ENCODE results near the gene C16orf54.
A peak's percentile ranks its signal among the peaks of the same experiment; 100 is the strongest.
"Not testable (repeated sequence)": the region's sequence is repeated elsewhere in the genome, so short reads cannot be mapped to it uniquely, and the experiment has no call there.

Gene C16orf54

DNA sequence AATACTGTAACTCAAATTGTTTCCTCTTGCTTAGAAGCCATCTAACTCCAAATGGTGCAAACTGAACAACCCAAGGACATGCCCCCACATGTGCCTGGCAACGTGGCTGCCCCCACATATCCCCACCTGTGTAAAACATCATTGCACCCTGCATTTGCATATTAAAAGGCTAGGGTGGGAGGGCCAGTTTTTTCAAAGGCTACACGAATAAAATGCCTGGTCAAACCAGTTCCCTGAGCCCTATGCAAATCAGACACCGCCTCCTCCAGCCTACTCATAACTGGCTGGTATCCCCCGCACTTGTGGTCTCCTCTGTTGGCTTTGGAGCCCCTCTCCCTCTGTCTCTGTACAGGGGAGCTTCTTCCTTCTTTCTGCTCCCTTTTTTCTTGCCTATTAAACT is 26.7 kb downstream of the C16orf54 start:
- Mint-ChIP-seq H3K4me3 (no peak overlapping the region), H3K4me1 (ENCODE audit: low read depth) (peaks cover 6% of the 10 kb centered on the region), H3K27me3 (ENCODE audit: low read depth) (peaks cover 9% of the 10 kb centered on the region), H3K36me3 (ENCODE audit: low read depth) (no peaks in the 10 kb centered on the region), H3K9me3 (no peaks in the 10 kb centered on the region), H3K27ac (no peak overlapping the region)
- no peak for DNase-seq (ENCODE audit: low spot score)

DNA sequence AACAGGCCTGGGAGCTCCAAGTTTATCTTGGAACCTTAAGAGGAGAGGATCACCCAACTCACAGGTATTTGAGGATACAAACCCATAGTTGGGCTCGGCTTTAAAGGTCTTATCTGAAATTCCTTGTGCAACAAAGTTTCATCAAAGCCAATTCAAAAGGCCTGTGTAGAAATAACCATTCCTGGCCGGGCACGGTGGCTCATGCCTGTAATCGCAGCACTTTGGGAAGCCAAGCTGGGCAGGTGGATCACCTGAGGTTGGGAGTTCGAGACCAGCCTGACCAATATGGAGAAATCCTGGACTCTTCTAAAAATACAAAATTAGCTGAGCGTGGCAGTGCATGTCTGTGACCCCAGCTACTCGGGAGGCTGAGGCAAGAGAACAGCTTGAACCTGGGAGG is 28.7 kb downstream of the C16orf54 start:
- Mint-ChIP-seq H3K4me1 (ENCODE audit: low read depth) (peaks cover 6% of the 10 kb centered on the region), H3K36me3 (ENCODE audit: low read depth) (no peaks in the 10 kb centered on the region), H3K4me3 (no peak overlapping the region), H3K9me3 (no peaks in the 10 kb centered on the region), H3K27me3 (ENCODE audit: low read depth) (peaks cover 12% of the 10 kb centered on the region), H3K27ac (no peak overlapping the region)
- no peak for DNase-seq (ENCODE audit: low spot score)

- peaks cover 7% of the 10 kb centered on the region for H3K4me1 Mint-ChIP-seq (ENCODE audit: low read depth)
- DNase-seq (ENCODE audit: low spot score): no peak
- no peak overlapping the region for H3K4me3 Mint-ChIP-seq
- no peaks in the 10 kb centered on the region for H3K9me3 Mint-ChIP-seq
- no peak overlapping the region for H3K27ac Mint-ChIP-seq
- H3K27me3 Mint-ChIP-seq (ENCODE audit: low read depth): peaks cover 12% of the 10 kb centered on the region
- no peaks in the 10 kb centered on the region for H3K36me3 Mint-ChIP-seq (ENCODE audit: low read depth)
Observed at GRCh38 chr16:29714972-29715371, 30.8 kb downstream of the C16orf54 start.

DNA sequence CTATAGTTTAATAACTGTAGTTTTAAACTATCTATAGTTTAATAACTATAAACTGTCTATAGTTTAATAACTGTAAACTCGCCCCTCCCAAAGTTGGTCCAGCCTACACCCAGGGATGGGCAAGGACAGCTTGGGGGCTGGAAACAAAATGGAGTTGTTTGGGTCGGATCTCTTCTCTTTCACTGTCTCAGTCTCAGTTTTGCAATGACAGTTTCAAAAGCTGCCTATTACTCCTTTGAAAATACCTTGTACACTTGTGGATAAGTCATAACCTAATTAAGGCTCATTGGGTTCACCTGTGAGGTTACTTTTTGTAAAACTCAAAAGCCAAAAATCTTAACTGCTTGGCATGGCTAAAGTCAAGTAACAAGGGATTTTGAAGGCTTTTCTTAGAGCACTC is 31.4 kb downstream of the C16orf54 start:
- H3K4me1 Mint-ChIP-seq (ENCODE audit: low read depth): peaks cover 11% of the 10 kb centered on the region
- H3K27ac Mint-ChIP-seq: no peak overlapping the region
- peaks cover 12% of the 10 kb centered on the region for H3K27me3 Mint-ChIP-seq (ENCODE audit: low read depth)
- H3K4me3 Mint-ChIP-seq: no peak overlapping the region
- no peaks in the 10 kb centered on the region for H3K36me3 Mint-ChIP-seq (ENCODE audit: low read depth)
- no peaks in the 10 kb centered on the region for H3K9me3 Mint-ChIP-seq
- no peak for DNase-seq (ENCODE audit: low spot score)

DNA sequence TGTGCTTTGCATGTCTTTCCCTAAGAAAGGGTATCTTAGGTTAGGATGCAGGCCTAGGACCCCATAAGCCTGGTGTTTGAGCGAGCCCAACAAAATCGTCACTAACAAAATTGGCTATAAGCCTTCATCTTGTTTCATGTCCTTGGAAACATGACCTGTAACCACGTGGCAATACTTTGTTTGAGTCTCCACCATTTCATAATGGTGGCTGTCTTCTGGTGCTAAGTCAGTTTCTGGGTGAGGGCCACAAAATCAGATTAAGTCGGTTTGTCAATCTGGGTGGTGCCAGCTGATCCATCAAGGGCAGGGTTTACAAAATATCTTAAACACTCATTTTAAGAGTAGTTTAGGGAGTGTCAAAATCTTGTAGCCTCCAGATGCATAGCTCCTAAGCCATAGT is 33.0 kb downstream of the C16orf54 start:
- peaks cover 11% of the 10 kb centered on the region for H3K27me3 Mint-ChIP-seq (ENCODE audit: low read depth)
- DNase-seq (ENCODE audit: low spot score): no peak
- H3K36me3 Mint-ChIP-seq (ENCODE audit: low read depth): no peaks in the 10 kb centered on the region
- H3K4me1 Mint-ChIP-seq (ENCODE audit: low read depth): peaks cover 11% of the 10 kb centered on the region
- H3K27ac Mint-ChIP-seq: no peak overlapping the region
- H3K9me3 Mint-ChIP-seq: no peaks in the 10 kb centered on the region
- H3K4me3 Mint-ChIP-seq: no peak overlapping the region

DNA sequence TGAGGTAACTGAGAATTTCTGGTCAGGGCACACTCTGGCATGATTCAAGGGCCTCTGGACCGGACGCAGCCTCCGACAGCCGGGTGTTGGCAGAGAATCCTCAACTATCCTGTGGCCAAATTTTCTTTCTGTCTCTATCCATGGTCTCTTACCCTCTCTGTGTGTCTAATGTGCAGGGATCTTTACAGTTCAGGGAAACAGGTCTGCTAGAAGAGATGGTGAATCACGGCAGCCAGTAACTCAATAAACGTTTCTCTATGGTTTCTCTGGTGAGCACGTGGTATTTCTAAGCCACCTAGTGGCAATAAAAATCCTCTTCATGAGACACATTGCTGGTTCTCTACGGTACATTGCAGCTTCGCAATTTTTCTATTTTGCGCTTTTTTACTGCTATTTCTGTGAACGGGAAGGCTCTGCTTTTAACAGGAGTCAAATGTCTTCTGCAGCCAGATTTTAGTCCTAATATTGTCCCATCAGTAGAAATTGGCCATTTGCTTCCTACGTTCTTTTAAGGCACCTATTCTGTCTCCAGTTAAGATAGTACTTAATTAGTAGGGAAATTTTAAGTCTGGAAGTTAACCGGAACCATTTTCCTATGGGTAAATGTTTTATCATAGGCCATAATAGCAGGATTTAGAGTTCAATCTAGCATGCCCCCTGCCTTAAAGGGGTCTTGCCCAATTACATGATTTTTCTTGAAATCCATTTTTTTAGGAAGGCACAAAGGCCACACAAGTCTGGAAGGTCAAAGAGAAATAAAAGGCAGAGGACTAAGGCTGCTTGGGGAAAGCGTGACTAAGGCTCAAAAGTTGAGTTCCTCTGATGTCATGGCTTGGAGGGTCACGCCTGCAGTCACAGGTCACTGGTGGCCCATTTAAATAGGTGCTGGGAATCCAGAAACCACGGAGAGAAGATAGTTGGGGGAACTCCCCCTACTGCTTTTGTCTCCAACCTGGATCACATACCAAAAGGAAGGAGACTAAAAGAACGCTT is 35.3 kb downstream of the C16orf54 start:
- Mint-ChIP-seq H3K27me3 (ENCODE audit: low read depth) (peaks cover 9% of the 10 kb centered on the region), H3K4me3 (no peak overlapping the region), H3K27ac (no peak overlapping the region), H3K4me1 (ENCODE audit: low read depth) (peaks cover 11% of the 10 kb centered on the region), H3K9me3 (no peaks in the 10 kb centered on the region), H3K36me3 (ENCODE audit: low read depth) (no peaks in the 10 kb centered on the region)
- peak; percentile 42 for DNase-seq (ENCODE audit: low spot score)

DNA sequence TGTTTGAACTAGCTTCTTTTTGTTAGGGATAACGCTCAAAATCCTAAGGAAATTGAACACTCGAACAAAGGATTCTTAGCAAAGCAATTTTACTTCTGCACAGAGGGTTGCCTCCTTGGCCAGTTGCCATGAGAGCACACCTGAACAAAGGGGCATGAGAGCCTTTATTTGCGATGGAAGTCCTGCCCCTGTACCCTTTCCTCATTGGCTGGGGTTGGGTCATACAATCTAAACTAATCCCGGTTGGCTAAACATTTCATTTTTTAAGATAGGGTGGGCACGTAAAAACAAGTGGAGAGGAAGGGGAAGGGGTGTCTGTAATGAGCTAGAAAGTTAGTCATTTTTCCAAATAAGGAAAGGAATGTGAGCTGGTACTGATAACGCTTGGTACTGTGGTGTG is 36.1 kb downstream of the C16orf54 start:
- H3K27ac Mint-ChIP-seq; H3K9me3 Mint-ChIP-seq; DNase-seq (ENCODE audit: low spot score); H3K27me3 Mint-ChIP-seq (ENCODE audit: low read depth); H3K36me3 Mint-ChIP-seq (ENCODE audit: low read depth); H3K4me3 Mint-ChIP-seq: not testable (repeated sequence)
- peaks cover 11% of the 10 kb centered on the region for H3K4me1 Mint-ChIP-seq (ENCODE audit: low read depth)

GRCh38 chr16:29708917-29709600 is 36.7 kb downstream of the C16orf54 start:
- no peak overlapping the region for H3K4me3 Mint-ChIP-seq
- H3K4me1 Mint-ChIP-seq (ENCODE audit: low read depth): peaks cover 11% of the 10 kb centered on the region
- H3K9me3 Mint-ChIP-seq: no peaks in the 10 kb centered on the region
- no peak for DNase-seq (ENCODE audit: low spot score)
- no peaks in the 10 kb centered on the region for H3K36me3 Mint-ChIP-seq (ENCODE audit: low read depth)
- no peak overlapping the region for H3K27ac Mint-ChIP-seq
- peaks cover 3% of the 10 kb centered on the region for H3K27me3 Mint-ChIP-seq (ENCODE audit: low read depth)

DNA sequence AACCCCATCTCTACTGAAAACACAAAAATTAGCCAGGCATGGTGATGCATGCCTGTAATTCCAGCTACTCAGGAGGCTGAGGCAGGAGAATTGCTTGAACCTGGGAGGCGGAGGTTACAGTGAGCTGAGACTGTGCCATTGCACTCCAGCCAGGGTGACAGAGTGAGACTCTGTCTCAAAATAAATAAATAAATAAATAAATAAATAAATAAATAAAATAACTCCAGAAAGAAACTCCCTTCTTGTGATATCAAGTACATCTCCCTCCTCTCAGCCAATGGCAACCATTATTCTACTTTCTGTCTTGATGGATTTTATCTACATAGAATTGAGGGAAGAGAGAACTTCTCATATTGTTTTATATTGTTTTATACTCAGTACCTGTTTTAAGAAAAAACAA is 38.6 kb downstream of the C16orf54 start:
- H3K36me3 Mint-ChIP-seq (ENCODE audit: low read depth); DNase-seq (ENCODE audit: low spot score); H3K27ac Mint-ChIP-seq; H3K27me3 Mint-ChIP-seq (ENCODE audit: low read depth); H3K4me3 Mint-ChIP-seq; H3K9me3 Mint-ChIP-seq: not testable (repeated sequence)
- H3K4me1 Mint-ChIP-seq (ENCODE audit: low read depth): peaks cover 22% of the 10 kb centered on the region

GRCh38 chr16:29705030-29705429 is 40.8 kb downstream of the C16orf54 start:
- H3K4me1 Mint-ChIP-seq (ENCODE audit: low read depth): peaks cover 33% of the 10 kb centered on the region
- no peaks in the 10 kb centered on the region for H3K27me3 Mint-ChIP-seq (ENCODE audit: low read depth)
- H3K36me3 Mint-ChIP-seq (ENCODE audit: low read depth): peaks cover 3% of the 10 kb centered on the region
- no peak for DNase-seq (ENCODE audit: low spot score)
- no peak overlapping the region for H3K27ac Mint-ChIP-seq
- peaks cover 4% of the 10 kb centered on the region for H3K9me3 Mint-ChIP-seq
- H3K4me3 Mint-ChIP-seq: no peak overlapping the region

- Mint-ChIP-seq H3K4me1 (ENCODE audit: low read depth) (peaks cover 31% of the 10 kb centered on the region), H3K27me3 (ENCODE audit: low read depth) (no peaks in the 10 kb centered on the region), H3K36me3 (ENCODE audit: low read depth) (peaks cover 5% of the 10 kb centered on the region), H3K9me3 (peaks cover 4% of the 10 kb centered on the region), H3K4me3 (peak overlapping the region; percentile 86), H3K27ac (peak overlapping the region; percentile 96)
- DNase-seq (ENCODE audit: low spot score): no peak
Observed at GRCh38 chr16:29702269-29702668, 43.5 kb downstream of the C16orf54 start.

GRCh38 chr16:29701214-29701555 is 44.6 kb downstream of the C16orf54 start:
- peaks cover 31% of the 10 kb centered on the region for H3K4me1 Mint-ChIP-seq (ENCODE audit: low read depth)
- DNase-seq (ENCODE audit: low spot score): no peak
- peak overlapping the region; percentile 86 for H3K4me3 Mint-ChIP-seq
- no peaks in the 10 kb centered on the region for H3K27me3 Mint-ChIP-seq (ENCODE audit: low read depth)
- peak overlapping the region; percentile 96 for H3K27ac Mint-ChIP-seq
- peaks cover 5% of the 10 kb centered on the region for H3K36me3 Mint-ChIP-seq (ENCODE audit: low read depth)
- H3K9me3 Mint-ChIP-seq: peaks cover 4% of the 10 kb centered on the region

GRCh38 chr16:29700253-29700987 is 45.4 kb downstream of the C16orf54 start:
- Mint-ChIP-seq H3K9me3 (peaks cover 4% of the 10 kb centered on the region), H3K36me3 (ENCODE audit: low read depth) (peaks cover 7% of the 10 kb centered on the region), H3K4me3 (peak overlapping the region; percentile 69), H3K27ac (peak overlapping the region; percentile 85), H3K27me3 (ENCODE audit: low read depth) (no peaks in the 10 kb centered on the region), H3K4me1 (ENCODE audit: low read depth) (peaks cover 31% of the 10 kb centered on the region)
- peak; percentile 67 for DNase-seq (ENCODE audit: low spot score)
